OCI-LY7 (cell line): ENCODE measurements around the gene PWWP2B. TPM values are rescaled to one million over a fixed set of nuclear protein-coding genes. Genes with fewer than 3 reads are reported as not detected.

Experiments used
- BruUV-seq: library from RNA; stranded (reverse); fragments of 400-500 nt; replicated peaks from 2 replicates; lab custom pipeline; 2021; lab: Mats Ljungman, UMichigan
- CTCF ChIA-PET: fragments of 300-600 bp; sonication (Branson Sonifier 250); formaldehyde crosslinking; loops from one replicate; lab custom pipeline; 2022; ENCODE audit warnings: antibody characterized with exemption; ENCODE audit not compliant: unreplicated experiment; lab: Charles Lee
- POLR2A ChIA-PET: fragments of 300-600 bp; sonication (Branson Sonifier 250); formaldehyde crosslinking; loops from one replicate; lab custom pipeline; 2022; ENCODE audit warnings: antibody characterized with exemption; lab: Charles Lee
- DNase-seq: peaks from one replicate; pipeline ENCODE4 v3.0.0-alpha.2; 2015; ENCODE audit warnings: low spot score
- H2AFZ ChIP-seq: fragments of 200-600 bp; sonication (generic), shearing (Covaris generic); 2 replicates; pipeline ENCODE4 v1.6.1; 2014; ENCODE audit warnings: mild to moderate bottlenecking, antibody characterized with exemption, low read length, moderate library complexity
- H3K27ac ChIP-seq: fragments of 200-600 bp; sonication (generic); 2 replicates; pipeline ENCODE4 v1.5.1; 2014; ENCODE audit warnings: mixed run types, low read depth, mild to moderate bottlenecking, moderate library complexity, low read length, inconsistent platforms; ENCODE audit not compliant: poor library complexity, severe bottlenecking
- H3K36me3 ChIP-seq: fragments of 200-600 bp; sonication (generic); 2 replicates; pipeline ENCODE4 v1.6.1; 2014; ENCODE audit warnings: mild to moderate bottlenecking, antibody characterized with exemption, low read length, moderate library complexity, mixed read lengths; ENCODE audit not compliant: insufficient read depth
- H3K4me1 ChIP-seq: fragments of 200-600 bp; sonication (generic); 2 replicates; pipeline ENCODE4 v1.5.1; 2014; ENCODE audit warnings: mild to moderate bottlenecking, low read length; ENCODE audit not compliant: insufficient read depth, poor library complexity, severe bottlenecking
- H3K4me2 ChIP-seq: fragments of 200-600 bp; sonication (generic); 2 replicates; pipeline ENCODE4 v1.6.1; 2014; ENCODE audit warnings: mild to moderate bottlenecking, low read length
- H3K4me3 ChIP-seq: fragments of 200-600 bp; sonication (generic); 2 replicates; pipeline ENCODE4 v1.5.1; 2014; ENCODE audit warnings: mild to moderate bottlenecking, low read depth, low read length; ENCODE audit not compliant: poor library complexity, severe bottlenecking
- H3K79me2 ChIP-seq: fragments of 200-600 bp; sonication (generic); 2 replicates; pipeline ENCODE4 v1.6.1; 2016; ENCODE audit warnings: low read depth, mild to moderate bottlenecking, low read length, moderate library complexity, mixed read lengths; ENCODE audit not compliant: insufficient read depth
- H3K9me2 ChIP-seq: fragments of 200-600 bp; sonication (generic); 2 replicates; pipeline ENCODE4 v1.6.1; 2016; ENCODE audit warnings: mild to moderate bottlenecking, low read length, mixed read lengths; ENCODE audit not compliant: insufficient read depth
- H3K9me3 ChIP-seq: fragments of 200-600 bp; sonication (generic); 2 replicates; pipeline ENCODE4 v1.6.1; 2014; ENCODE audit warnings: mild to moderate bottlenecking, mixed run types, low read length, mixed read lengths
- H4K20me1 ChIP-seq: fragments of 200-600 bp; sonication (generic); 2 replicates; pipeline ENCODE4 v1.6.1; 2014; ENCODE audit warnings: mild to moderate bottlenecking, antibody characterized with exemption, low read length, moderate library complexity, mixed read lengths; ENCODE audit not compliant: insufficient read depth
- CTCF ChIP-seq: fragments of 200-600 bp; sonication (generic); conservative IDR thresholded peaks from 2 replicates; pipeline ENCODE4 v1.5.1; 2014; ENCODE audit warnings: mild to moderate bottlenecking, antibody characterized with exemption, low read length, moderate library complexity, mixed read lengths
- EZH2phosphoT487 ChIP-seq: fragments of 200-600 bp; sonication (generic); IDR thresholded peaks from 2 replicates; pipeline ENCODE4 v1.6.1; 2018; ENCODE audit warnings: low read depth, borderline replicate concordance, mild to moderate bottlenecking, mixed run types, antibody characterized with exemption, low read length, moderate library complexity, mixed read lengths
- intact Hi-C: fragments of 100-400 bp; cut with micrococcal nuclease; formaldehyde crosslinking; loops from one replicate; pipeline ENCODE4 v1.10.0; 2022; ENCODE audit not compliant: unreplicated experiment
- total RNA-seq, 2 experiments: library from RNA; depleted of rRNA in 1 of 2; stranded (reverse); fragments of >200 nt in 1 of 2; shearing (Covaris generic) in 1 of 2; gene quantifications; 2 replicates each; pipeline ENCODE4 v1.2.3, GENCODE V29; 2014 to 2022

The PWWP2B gene
- total RNA-seq, 2 experiments from 2014 or later = 5.9 to 10.6 TPM

- no TSS peak for BruUV-seq
- no peak overlapping the region for H3K4me3 ChIP-seq
- POLR2A ChIA-PET = interaction anchor here (0.6 kb wide), 1 partner anchor 872 kb away, joined by 3 read pairs; no protein-coding TSS in a partner anchor
- CTCF ChIA-PET = interaction anchor here (0.8 kb wide), 1 partner anchor 61 kb away, joined by 4 read pairs; no protein-coding TSS in a partner anchor
- no peaks in the 10 kb centered on the region for H3K79me2 ChIP-seq
- no peaks in the 10 kb centered on the region for H4K20me1 ChIP-seq
- peak overlapping the region; percentile 61 for H3K4me2 ChIP-seq
- intact Hi-C loops = loop anchor here (10.0 kb wide), 1 partner anchor 227 kb away; no protein-coding TSS in a partner anchor
- H3K36me3 ChIP-seq = no peaks in the 10 kb centered on the region
- H2AFZ ChIP-seq = no peak overlapping the region; the same call in 1 of the 2 replicates
- H3K9me3 ChIP-seq = no peaks in the 10 kb centered on the region
- peak overlapping the region; percentile 10 for H3K27ac ChIP-seq
- no peak for DNase-seq
- peaks cover 32% of the 10 kb centered on the region for H3K4me1 ChIP-seq
- no peak for TF ChIP-seq CTCF
- no peaks in the 10 kb centered on the region for H3K9me2 ChIP-seq
Measured at GRCh38 chr10:132452216-132452650, 55.2 kb downstream of the PWWP2B start.

DNA sequence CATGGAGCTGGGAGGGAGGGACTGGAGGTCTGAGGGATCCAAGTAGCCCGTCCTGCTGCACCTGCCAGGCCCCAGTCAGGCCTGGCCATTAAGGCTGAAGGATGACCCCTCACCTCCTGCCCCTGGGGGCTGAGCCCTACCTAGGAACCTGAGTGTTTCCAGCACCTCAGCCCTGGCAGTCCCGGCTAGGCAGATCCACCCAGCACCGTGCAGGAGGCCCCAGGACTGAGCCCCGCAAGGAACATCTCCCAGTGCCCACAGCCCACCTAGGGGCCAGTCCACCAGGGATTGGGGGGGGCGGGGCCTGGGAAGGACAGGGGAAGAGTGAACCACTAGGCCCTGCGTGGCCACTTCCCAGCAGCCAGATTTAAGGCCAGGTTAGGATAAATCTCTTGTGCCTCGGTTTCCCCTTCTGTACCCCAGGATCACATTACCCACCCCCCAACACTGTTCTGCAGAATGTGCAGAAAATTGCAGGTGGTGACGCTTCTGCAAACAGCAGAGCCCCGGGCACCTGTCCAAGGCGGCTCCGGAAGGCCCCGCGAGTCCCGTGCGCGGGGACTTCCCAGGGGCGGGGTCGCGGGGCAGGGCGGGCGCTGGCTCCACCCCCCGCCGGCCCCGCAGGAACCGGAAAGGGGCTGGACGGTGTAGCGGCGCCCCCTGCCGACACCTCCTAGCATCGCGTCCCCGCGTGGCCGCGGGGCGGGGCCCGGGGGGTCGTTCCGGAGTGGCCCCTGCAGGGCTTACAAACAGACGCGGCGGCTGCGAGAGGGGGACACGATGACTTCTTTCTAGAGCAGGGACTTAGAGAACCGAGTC lies 55.9 kb downstream of the PWWP2B start:
- H3K4me2 ChIP-seq = peak overlapping the region; percentile 61
- CTCF ChIA-PET = interaction anchor here (0.8 kb wide), 1 partner anchor 61 kb away, joined by 4 read pairs; no protein-coding TSS in a partner anchor
- peak overlapping the region; percentile 9; the same call in 1 of the 2 replicates for H2AFZ ChIP-seq
- intact Hi-C loops = loop anchor here (1.0 to 10.0 kb wide), 2 partner anchors 65 to 228 kb away; no protein-coding TSS in a partner anchor
- H3K9me3 ChIP-seq = no peaks in the 10 kb centered on the region
- no TSS peak for BruUV-seq
- H3K36me3 ChIP-seq = no peaks in the 10 kb centered on the region
- peaks cover 26% of the 10 kb centered on the region for H3K4me1 ChIP-seq
- H3K9me2 ChIP-seq = no peaks in the 10 kb centered on the region
- peak overlapping the region; percentile 35 for H3K4me3 ChIP-seq
- no peaks in the 10 kb centered on the region for H3K79me2 ChIP-seq
- peak overlapping the region; percentile 10 for H3K27ac ChIP-seq
- TF ChIP-seq CTCF (peak; percentile 93), EZH2phosphoT487 (no peak)
- peak; percentile 91 for DNase-seq
- POLR2A ChIA-PET = interaction anchor here (0.6 kb wide), 1 partner anchor 871 kb away, joined by 3 read pairs; no protein-coding TSS in a partner anchor
- H4K20me1 ChIP-seq = no peaks in the 10 kb centered on the region
